A673 (cell line): Measurements from ENCODE around the gene PRKCH. TPM values are rescaled to one million over a fixed set of nuclear protein-coding genes. Genes with fewer than 3 reads are reported as not detected.

Experiments
- BruUV-seq: library from RNA; stranded (reverse); fragments of 400-500 nt; replicated peaks from 2 replicates; lab custom pipeline; 2021; lab: Mats Ljungman, UMichigan
- CTCF ChIA-PET: fragments of 300-600 bp; sonication (Branson Sonifier 250); formaldehyde crosslinking; loops from one replicate; lab custom pipeline; 2022; ENCODE audit warnings: antibody characterized with exemption; lab: Charles Lee
- POLR2A ChIA-PET: fragments of 300-600 bp; sonication (Branson Sonifier 250); formaldehyde crosslinking; loops from one replicate; lab custom pipeline; 2022; ENCODE audit warnings: antibody characterized with exemption; ENCODE audit not compliant: low non-redundant PET; lab: Charles Lee
- DNase-seq: peaks from one replicate; pipeline ENCODE4 v3.0.0-alpha.2; 2015; ENCODE audit warnings: low spot score
- H3K27ac ChIP-seq: fragments of 200-600 bp; sonication (generic); 2 replicates; pipeline ENCODE4 v1.5.1; 2016; ENCODE audit warnings: mixed run types, low read depth, mild to moderate bottlenecking, mixed read lengths, antibody characterized with exemption, low read length; ENCODE audit not compliant: poor library complexity, severe bottlenecking
- H3K27me3 ChIP-seq: fragments of 200-600 bp; sonication (generic); replicated peaks from 2 replicates; pipeline ENCODE4 v1.6.1; 2017; ENCODE audit warnings: mixed run types, low read depth, mild to moderate bottlenecking, mixed read lengths, antibody characterized with exemption, low read length; ENCODE audit not compliant: insufficient read depth, poor library complexity
- H3K36me3 ChIP-seq: fragments of 200-600 bp; sonication (generic); 2 replicates; pipeline ENCODE4 v1.6.1; 2016; ENCODE audit warnings: mixed run types, mild to moderate bottlenecking, mixed read lengths, antibody characterized with exemption, low read length; ENCODE audit not compliant: insufficient read depth, poor library complexity, severe bottlenecking
- H3K4me1 ChIP-seq: fragments of 200-600 bp; sonication (generic); 2 replicates; pipeline ENCODE4 v1.6.1; 2017; ENCODE audit warnings: mixed run types, mild to moderate bottlenecking, mixed read lengths, antibody characterized with exemption, low read length; ENCODE audit not compliant: insufficient read depth, poor library complexity, severe bottlenecking
- H3K4me3 ChIP-seq: fragments of 200-600 bp; sonication (generic); 2 replicates; pipeline ENCODE4 v1.5.1; 2016; ENCODE audit warnings: low read depth, mixed run types, mild to moderate bottlenecking, mixed read lengths, low read length; ENCODE audit not compliant: poor library complexity, severe bottlenecking
- H3K9me3 ChIP-seq: fragments of 200-600 bp; sonication (generic); 2 replicates; pipeline ENCODE4 v1.6.1; 2016; ENCODE audit warnings: mixed run types, low read depth, mild to moderate bottlenecking, mixed read lengths, antibody characterized with exemption, low read length; ENCODE audit not compliant: poor library complexity, severe bottlenecking
- CTCF ChIP-seq: fragments of 300-800, 200-600 bp; sonication (generic); conservative IDR thresholded peaks from 2 replicates; pipeline ENCODE4 v1.5.1; 2017; ENCODE audit warnings: low read depth, mild to moderate bottlenecking, antibody characterized with exemption, low read length, moderate library complexity, mixed read lengths
- EZH2 ChIP-seq: fragments of 200-600 bp; sonication (generic); IDR thresholded peaks from 2 replicates; pipeline ENCODE4 v1.6.1; 2017; ENCODE audit warnings: borderline replicate concordance, low read depth, mild to moderate bottlenecking, mixed read lengths, antibody characterized with exemption, low read length; ENCODE audit not compliant: poor library complexity, severe bottlenecking
- intact Hi-C: fragments of 100-400 bp; cut with micrococcal nuclease; formaldehyde crosslinking; loops from one replicate; pipeline ENCODE4 v1.10.0; 2022; ENCODE audit not compliant: unreplicated experiment
- total RNA-seq: library from RNA; stranded (reverse); gene quantifications from 2 replicates; pipeline ENCODE4 v1.2.3, GENCODE V29; 2021

PRKCH gene
- total RNA-seq, 1 experiment from 2014 or later, result 1.8 TPM

- no peak overlapping the region for H3K4me3 ChIP-seq
- TF ChIP-seq CTCF, result no peak
- no peak for TF ChIP-seq EZH2
- no TSS peak for BruUV-seq
- no peak overlapping the region for H3K27ac ChIP-seq
- ChIA-PET CTCF (interaction anchor here (0.7 kb wide), 1 partner anchor 13 kb away, joined by 3 read pairs; no protein-coding TSS in a partner anchor), POLR2A (no interaction called here)
- H3K9me3 ChIP-seq, result no peaks in the 10 kb centered on the region
- DNase-seq, result no peak
- H3K27me3 ChIP-seq, result no peaks in the 10 kb centered on the region
- intact Hi-C loops, result no loop called here
- H3K4me1 ChIP-seq, result no peaks in the 10 kb centered on the region
- H3K36me3 ChIP-seq, result no peaks in the 10 kb centered on the region
Observed at GRCh38 chr14:61512026-61512834, 190.9 kb downstream of the PRKCH start.

- TF ChIP-seq CTCF (no peak), EZH2 (no peak)
- POLR2A ChIA-PET, result no interaction called here
- intact Hi-C loops, result no loop called here
Observed at GRCh38 chr14:61513986-61514830, 192.8 kb downstream of the PRKCH start.

GRCh38 chr14:61514927-61515326 lies 193.5 kb downstream of the PRKCH start:
- Histone ChIP-seq H3K27me3 (no peaks in the 10 kb centered on the region), H3K36me3 (no peaks in the 10 kb centered on the region), H3K9me3 (no peaks in the 10 kb centered on the region), H3K4me1 (no peaks in the 10 kb centered on the region), H3K4me3 (no peak overlapping the region), H3K27ac (no peak overlapping the region)
- TF ChIP-seq CTCF (no peak), EZH2 (no peak)
- ChIA-PET CTCF (no interaction called here), POLR2A (no interaction called here)
- no TSS peak for BruUV-seq
- no peak for DNase-seq
- intact Hi-C loops, result no loop called here

More at GRCh38 chr14:61513986-61514830, 192.8 kb downstream of the PRKCH start:
- H3K4me3 ChIP-seq, result no peak overlapping the region
- H3K36me3 ChIP-seq, result no peaks in the 10 kb centered on the region
- H3K4me1 ChIP-seq, result no peaks in the 10 kb centered on the region
- no peak for DNase-seq
- CTCF ChIA-PET, result no interaction called here
- no peak overlapping the region for H3K27ac ChIP-seq
- H3K27me3 ChIP-seq, result no peaks in the 10 kb centered on the region
- no TSS peak for BruUV-seq
- no peaks in the 10 kb centered on the region for H3K9me3 ChIP-seq
